22Rv1 (cell line): ENCODE measurements around the gene USP17L5.
"Not testable (repeated sequence)": the region's sequence is repeated elsewhere in the genome, so short reads cannot be mapped to it uniquely, and the experiment has no call there.

ENCODE experiments used
- CTCF ChIP-seq: fragments of 450-650 bp; IDR thresholded peaks from 2 replicates; pipeline ENCODE4 v1.5.1; 2017; ENCODE audit warnings: mild to moderate bottlenecking
- ZFX ChIP-seq: fragments of 450-650 bp; IDR thresholded peaks from 2 replicates; pipeline ENCODE4 v1.6.1; 2017; ENCODE audit warnings: antibody characterized with exemption, borderline replicate concordance

GRCh38 chr4:9362829-9363228 lies 23.6 kb downstream of the USP17L5 start, which contains the start of gene USP17L30:
- not testable (repeated sequence) for TF ChIP-seq CTCF, ZFX
